SK-N-SH (cell line): Measurements from ENCODE around the gene PRXL2B. TPM values are rescaled to one million over a fixed set of nuclear protein-coding genes. Genes with fewer than 3 reads are reported as not detected.

Experiments used
- CTCF ChIA-PET: fragments of 300-600, 350-600 bp; formaldehyde crosslinking; extraction: SDS; loops from one replicate; lab custom pipeline; 2021; lab: Yijun Ruan, JAX
- POLR2A ChIA-PET: fragments of 350-600 bp; sonication (Branson Sonifier 250); formaldehyde crosslinking; extraction: SDS; loops from one replicate; lab custom pipeline; 2020; ENCODE audit warnings: antibody characterized with exemption, inconsistent platforms; lab: Yijun Ruan, JAX
- DNase-seq: peaks from one replicate; pipeline ENCODE4 v3.0.0; 2012
- H2AFZ ChIP-seq: fragments of 200-600 bp; sonication (generic); 2 replicates; pipeline ENCODE4 v1.8.1; 2016; ENCODE audit warnings: antibody characterized with exemption, mild to moderate bottlenecking, low read depth
- H3F3A ChIP-seq: fragments of 200-600 bp; sonication (generic); replicated peaks from 2 replicates; pipeline ENCODE3; 2016; ENCODE audit warnings: antibody characterized with exemption, mild to moderate bottlenecking; ENCODE audit not compliant: insufficient read depth
- H3K27ac ChIP-seq, 2 experiments: fragments of 200-500 bp in 1 of 2; fragments of 200-600 bp in 1 of 2; sonication (Bioruptor generic) in 1 of 2; sonication (generic), shearing (Covaris generic) in 1 of 2; 2 replicates each; pipeline versions ENCODE4 v1.5.1 to v1.6.1; 2014 to 2016; ENCODE audit warnings: low read depth in 2 of 2, inconsistent platforms in 1 of 2, low read length in 1 of 2, mild to moderate bottlenecking in 1 of 2, mixed read lengths in 1 of 2
- H3K27me3 ChIP-seq: fragments of 200-600 bp; sonication (generic), shearing (Covaris generic); 2 replicates; pipeline ENCODE4 v1.6.1; 2016; ENCODE audit warnings: mixed run types; ENCODE audit not compliant: insufficient read depth
- H3K36me3 ChIP-seq, 2 experiments: fragments of 200-500 bp in 1 of 2; fragments of 200-600 bp in 1 of 2; sonication (Bioruptor generic) in 1 of 2; sonication (generic) in 1 of 2; replicated peaks in 1 of 2; 2 replicates each; pipeline versions ENCODE3 to v1.5.1; 2014 to 2016; ENCODE audit warnings: low read length in 1 of 2, mild to moderate bottlenecking in 1 of 2; ENCODE audit not compliant: insufficient read depth in 2 of 2, control insufficient read depth in 1 of 2
- H3K4me1 ChIP-seq, 2 experiments: fragments of 200-500 bp in 1 of 2; fragments of 200-600 bp in 1 of 2; sonication (Bioruptor generic) in 1 of 2; sonication (generic), shearing (Covaris generic) in 1 of 2; 2 replicates each; pipeline versions ENCODE4 v1.5.1 to v1.6.1; 2014 to 2016; ENCODE audit warnings: low read depth in 1 of 2, low read length in 1 of 2, mixed run types in 1 of 2; ENCODE audit not compliant: insufficient read depth in 2 of 2, control insufficient read depth in 1 of 2
- H3K4me2 ChIP-seq: fragments of 200-600 bp; sonication (generic), shearing (Covaris generic); 2 replicates; pipeline ENCODE4 v1.6.1; 2017; ENCODE audit warnings: mixed run types
- H3K4me3 ChIP-seq, 2 experiments: fragments of 200-500 bp in 1 of 2; fragments of 200-600 bp in 1 of 2; sonication (Bioruptor generic) in 1 of 2; sonication (generic), shearing (Covaris generic) in 1 of 2; 2 replicates each; pipeline versions ENCODE4 v1.5.1 to v1.8.1; 2014 to 2016; ENCODE audit warnings: low read depth in 2 of 2, inconsistent platforms in 1 of 2, low read length in 1 of 2, mild to moderate bottlenecking in 1 of 2, mixed read lengths in 1 of 2, moderate library complexity in 1 of 2
- H3K79me2 ChIP-seq: fragments of 200-600 bp; sonication (generic); 2 replicates; pipeline ENCODE4 v1.8.1; 2017; ENCODE audit warnings: mild to moderate bottlenecking; ENCODE audit not compliant: insufficient read depth
- H3K9ac ChIP-seq: fragments of 200-600 bp; sonication (generic); 2 replicates; pipeline ENCODE4 v1.6.1; 2017; ENCODE audit warnings: mixed run types
- H3K9me2 ChIP-seq: fragments of 200-600 bp; sonication (generic); 2 replicates; pipeline ENCODE4 v1.6.1; 2017; ENCODE audit warnings: mixed run types
- H3K9me3 ChIP-seq: fragments of 200-600 bp; sonication (generic); 2 replicates; pipeline ENCODE4 v1.6.1; 2017; ENCODE audit warnings: mixed run types, mild to moderate bottlenecking, moderate library complexity
- H4K20me1 ChIP-seq: fragments of 200-600 bp; sonication (generic); 2 replicates; pipeline ENCODE4 v1.6.1; 2017; ENCODE audit warnings: mild to moderate bottlenecking, mixed run types; ENCODE audit not compliant: insufficient read depth
- CHD2 ChIP-seq: fragments of 150-350 bp; IDR thresholded peaks from 2 replicates; pipeline ENCODE4 v1.6.1; 2018; ENCODE audit warnings: low read length; ENCODE audit not compliant: partially characterized antibody
- CTCF ChIP-seq: fragments of 200-600 bp; sonication (generic); IDR thresholded peaks from 2 replicates; pipeline ENCODE4 v1.6.1; 2017; ENCODE audit warnings: antibody characterized with exemption, mild to moderate bottlenecking, moderate library complexity
- EP300 ChIP-seq, 2 experiments: IDR thresholded peaks; 2 replicates each; pipeline versions ENCODE4 v1.4.0 to v1.6.1; 2012; ENCODE audit warnings: borderline replicate concordance in 1 of 2, low read depth in 1 of 2, low read length in 1 of 2
- EZH2phosphoT487 ChIP-seq: fragments of 200-600 bp; sonication (generic); IDR thresholded peaks from 2 replicates; pipeline ENCODE4 v1.6.1; 2017; ENCODE audit warnings: low read depth, mixed run types, mild to moderate bottlenecking, antibody characterized with exemption, moderate library complexity, borderline replicate concordance
- FOXM1 ChIP-seq: IDR thresholded peaks from 2 replicates; pipeline ENCODE4 v1.4.0; 2012; ENCODE audit warnings: low read depth, mild to moderate bottlenecking
- GABPA ChIP-seq: IDR thresholded peaks from 2 replicates; pipeline ENCODE4 v1.4.0; 2012; ENCODE audit warnings: low read depth, mild to moderate bottlenecking
- GATA2 ChIP-seq: sonication (generic); formaldehyde crosslinking; IDR thresholded peaks from 2 replicates; pipeline ENCODE4 v1.5.0; 2020; ENCODE audit warnings: mild to moderate bottlenecking, missing genetic modification reagents
- IRF3 ChIP-seq: fragments of 150-350 bp; IDR thresholded peaks from 2 replicates; pipeline ENCODE4 v1.6.1; 2016; ENCODE audit warnings: mild to moderate bottlenecking, low read depth, low read length
- JUND ChIP-seq: IDR thresholded peaks from 2 replicates; pipeline ENCODE4 v1.4.0; 2012
- MEF2A ChIP-seq: IDR thresholded peaks from 2 replicates; pipeline ENCODE4 v1.4.0; 2012; ENCODE audit warnings: low read depth, borderline replicate concordance
- POLR2AphosphoS5 ChIP-seq: IDR thresholded peaks from 2 replicates; pipeline ENCODE4 v1.6.1; 2012; ENCODE audit warnings: low read depth, low read length
- RAD21 ChIP-seq: IDR thresholded peaks from 2 replicates; pipeline ENCODE4 v1.6.1; 2012; ENCODE audit warnings: mild to moderate bottlenecking, low read length
- REST ChIP-seq: IDR thresholded peaks from 2 replicates; pipeline ENCODE4 v1.6.1; 2012; ENCODE audit warnings: mild to moderate bottlenecking, low read depth, low read length, moderate library complexity
- RFX5 ChIP-seq: IDR thresholded peaks from 2 replicates; pipeline ENCODE4 v1.6.1; 2012; ENCODE audit warnings: mild to moderate bottlenecking, improper control_type of control experiment, low read length
- SMC3 ChIP-seq: IDR thresholded peaks from 2 replicates; pipeline ENCODE4 v1.6.1; 2012; ENCODE audit warnings: low read depth, low read length, improper control_type of control experiment
- TAF1 ChIP-seq: IDR thresholded peaks from 2 replicates; pipeline ENCODE4 v1.6.1; 2012; ENCODE audit warnings: low read depth, mild to moderate bottlenecking, low read length, moderate library complexity, borderline replicate concordance
- TCF12 ChIP-seq: IDR thresholded peaks from 2 replicates; pipeline ENCODE4 v1.4.0; 2012
- USF1 ChIP-seq: IDR thresholded peaks from 2 replicates; pipeline ENCODE4 v1.4.0; 2012; ENCODE audit warnings: low read depth, borderline replicate concordance
- ZBTB33 ChIP-seq: IDR thresholded peaks from 2 replicates; pipeline ENCODE4 v1.4.0; 2012; ENCODE audit warnings: low read depth, borderline replicate concordance
- WGBS: methylation state at CpG from one replicate; pipeline ENCODE4 v1.1.6; 2017; ENCODE audit warnings: low lambda C conversion rate; 5-methylcytosine and 5-hydroxymethylcytosine counted together
- polyA plus RNA-seq, 3 experiments: library from polyadenylated mRNA; depleted of rRNA; stranded (reverse); fragments of >200 nt; gene quantifications; 2 replicates each; pipeline ENCODE4 v1.2.3, GENCODE V29; 2012

The PRXL2B gene
- polyA plus RNA-seq, 1 of the 3 experiments (the other 2 are of a cell fraction): 33.7 TPM

DNA sequence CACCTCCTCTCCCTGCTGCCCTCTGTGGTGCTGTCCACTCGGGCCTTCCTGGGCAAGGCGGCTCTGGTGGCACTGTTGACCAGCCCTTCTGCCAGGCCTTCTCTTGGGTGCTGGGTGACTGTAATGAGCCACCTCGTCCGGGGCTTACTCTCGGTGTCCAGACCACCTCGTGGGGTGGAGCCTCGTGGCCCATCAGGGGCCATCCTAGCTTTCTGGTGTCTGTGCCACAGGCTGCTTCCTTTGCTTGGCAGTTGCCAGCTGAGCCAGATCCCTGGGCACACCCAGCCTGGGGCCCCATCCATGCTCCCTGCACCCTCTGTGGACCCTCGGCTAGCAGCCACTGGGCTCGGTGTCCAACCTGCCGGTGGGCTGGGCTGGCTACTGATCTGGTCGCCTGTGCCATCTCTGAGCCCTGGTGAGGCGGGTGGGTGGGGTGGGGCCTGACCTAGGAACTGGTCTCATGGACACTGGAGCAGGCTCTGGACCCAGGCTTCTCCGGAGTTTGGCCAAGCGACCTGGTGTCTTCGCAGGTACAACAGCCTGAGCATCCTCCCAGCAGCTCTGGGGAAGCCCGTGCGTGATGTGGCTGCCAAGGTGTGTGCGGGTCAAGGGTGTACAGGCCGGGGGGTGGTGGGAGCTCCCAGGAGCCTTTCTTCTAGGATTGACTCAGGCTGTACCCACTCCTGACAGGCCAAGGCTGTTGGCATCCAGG, 1.4 kb downstream of the PRXL2B start:
- Histone ChIP-seq H2AFZ (no peak overlapping the region), H3K79me2 (peaks cover 6% of the 10 kb centered on the region; the same call in 1 of the 2 replicates), H3K9me2 (no peaks in the 10 kb centered on the region), H3K36me3 (peaks cover 0 to 5% of the 10 kb centered on the region in 2 experiments), H3F3A (peaks cover 6% of the 10 kb centered on the region), H3K27ac (no peak overlapping the region; a peak in 1 of 4 replicates), H3K27me3 (no peaks in the 10 kb centered on the region), H3K4me2 (peak overlapping the region; percentile 96), H4K20me1 (no peaks in the 10 kb centered on the region), H3K4me3 (peak overlapping the region; percentile 70 to 86; a peak in 3 of 4 replicates), H3K9me3 (no peaks in the 10 kb centered on the region), H3K9ac (peak overlapping the region; percentile 66; the same call in 1 of the 2 replicates), H3K4me1 (peaks cover 0 to 29% of the 10 kb centered on the region in 2 experiments; a peak in 1 of 4 replicates)
- WGBS: 90% methylated on average over 4 of the region's 19 CpGs
- CTCF ChIA-PET: interaction anchor here (0.9 to 3.0 kb wide), 4 partner anchors 40 to 393 kb away, joined by 3 to 13 read pairs (median 3); partner anchors contain the start of gene FAAP20
- POLR2A ChIA-PET: interaction anchor here (0.5 to 1.7 kb wide), 2 partner anchors 15 to 23 kb away, joined by 4 to 5 read pairs; no protein-coding TSS in a partner anchor
- no peak for DNase-seq
- no peak for TF ChIP-seq REST
- no peak for TF ChIP-seq TCF12
- no peak for TF ChIP-seq TAF1
- TF ChIP-seq JUND: no peak
- TF ChIP-seq SMC3: no peak
- TF ChIP-seq RFX5: no peak
- TF ChIP-seq EP300 (IDR thresholded peaks at IDR 0.05; ENCODE audit: borderline replicate concordance in 1 of 2, low read depth in 1 of 2, low read length in 1 of 2): no peak
- no peak for TF ChIP-seq GATA2
- no peak for TF ChIP-seq FOXM1
- no peak for TF ChIP-seq CTCF
- no peak for TF ChIP-seq MEF2A
- TF ChIP-seq RAD21: no peak
- TF ChIP-seq CHD2: no peak
- TF ChIP-seq GABPA: no peak
- TF ChIP-seq ZBTB33: no peak
- TF ChIP-seq IRF3: no peak
- no peak for TF ChIP-seq EZH2phosphoT487
- TF ChIP-seq USF1: no peak
- TF ChIP-seq POLR2AphosphoS5: no peak
